ENCODE data around the gene GPR161.

Gene GPR161

DNA sequence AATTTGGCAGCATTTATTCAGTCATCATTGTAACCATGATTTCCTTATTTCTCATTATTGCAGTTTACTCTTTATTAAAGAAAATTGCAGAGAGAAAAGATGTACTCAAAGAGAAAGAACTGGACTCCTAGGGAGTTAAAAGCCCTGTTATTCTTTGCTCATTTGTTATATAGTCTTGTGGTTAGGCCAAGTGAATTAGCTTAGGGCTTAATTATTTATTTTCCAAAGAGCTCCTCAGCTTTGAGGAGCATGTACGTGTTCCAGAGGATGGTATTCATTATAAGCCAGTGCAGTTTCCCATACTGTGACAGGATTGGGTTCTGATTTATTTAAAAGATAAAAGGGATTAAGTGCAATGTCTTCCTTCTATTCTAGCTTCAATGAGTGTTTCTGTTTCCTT, 86.4 kb downstream of the GPR161 start:
- no peak for TF ChIP-seq ZFX (IDR thresholded peaks at IDR 0.05)
- TF ChIP-seq, protein P1, sequence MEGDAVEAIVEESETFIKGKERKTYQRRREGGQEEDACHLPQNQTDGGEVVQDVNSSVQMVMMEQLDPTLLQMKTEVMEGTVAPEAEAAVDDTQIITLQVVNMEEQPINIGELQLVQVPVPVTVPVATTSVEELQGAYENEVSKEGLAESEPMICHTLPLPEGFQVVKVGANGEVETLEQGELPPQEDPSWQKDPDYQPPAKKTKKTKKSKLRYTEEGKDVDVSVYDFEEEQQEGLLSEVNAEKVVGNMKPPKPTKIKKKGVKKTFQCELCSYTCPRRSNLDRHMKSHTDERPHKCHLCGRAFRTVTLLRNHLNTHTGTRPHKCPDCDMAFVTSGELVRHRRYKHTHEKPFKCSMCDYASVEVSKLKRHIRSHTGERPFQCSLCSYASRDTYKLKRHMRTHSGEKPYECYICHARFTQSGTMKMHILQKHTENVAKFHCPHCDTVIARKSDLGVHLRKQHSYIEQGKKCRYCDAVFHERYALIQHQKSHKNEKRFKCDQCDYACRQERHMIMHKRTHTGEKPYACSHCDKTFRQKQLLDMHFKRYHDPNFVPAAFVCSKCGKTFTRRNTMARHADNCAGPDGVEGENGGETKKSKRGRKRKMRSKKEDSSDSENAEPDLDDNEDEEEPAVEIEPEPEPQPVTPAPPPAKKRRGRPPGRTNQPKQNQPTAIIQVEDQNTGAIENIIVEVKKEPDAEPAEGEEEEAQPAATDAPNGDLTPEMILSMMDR (conservative IDR thresholded peaks at IDR 0.05) = no peak
- H3K27ac ChIP-seq = no peak overlapping the region

DNA sequence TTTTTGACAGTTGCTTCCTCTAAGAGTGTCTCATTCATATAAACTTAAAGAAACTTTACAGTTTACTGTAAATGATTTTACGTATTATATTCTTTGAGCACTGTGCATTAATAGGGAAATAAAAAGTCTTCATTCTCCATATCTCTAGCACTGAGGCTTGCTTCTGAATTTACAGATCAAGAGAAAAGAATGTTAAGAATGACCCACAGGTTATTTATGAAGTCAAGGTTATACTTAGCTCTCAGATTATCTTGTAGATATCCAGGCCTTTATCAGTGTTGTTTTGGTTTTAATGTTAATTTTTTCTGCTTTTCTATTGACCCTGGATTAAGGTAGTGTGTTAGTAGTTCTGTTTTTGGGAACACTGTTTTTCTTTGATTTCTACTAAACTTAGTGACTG, 91.4 kb downstream of the GPR161 start:
- no peak for TF ChIP-seq ZFX (IDR thresholded peaks at IDR 0.05)
- TF ChIP-seq, protein P1 (conservative IDR thresholded peaks at IDR 0.05) = no peak
- H3K27ac ChIP-seq = no peak overlapping the region

DNA sequence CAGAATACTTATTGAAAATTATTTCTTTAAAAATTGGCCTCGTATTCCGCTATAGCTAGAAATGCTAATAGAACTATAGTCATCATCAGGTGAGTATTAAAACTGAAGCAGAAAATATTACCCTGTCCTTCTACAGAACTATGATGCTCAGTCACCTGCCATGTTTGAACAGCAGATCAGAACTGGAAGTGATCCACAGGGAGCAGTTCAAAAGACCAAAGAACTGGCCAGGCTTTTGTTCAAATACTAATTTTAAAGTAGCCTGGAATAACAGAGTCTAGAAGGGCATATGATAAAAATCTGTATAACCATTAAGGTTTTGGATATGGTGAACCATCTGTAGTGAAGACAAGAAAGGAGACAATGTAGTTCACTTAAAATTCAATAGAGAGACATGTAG, 94.4 kb downstream of the GPR161 start:
- H3K27ac ChIP-seq = no peak overlapping the region
- TF ChIP-seq, protein P1 (conservative IDR thresholded peaks at IDR 0.05) = no peak

DNA sequence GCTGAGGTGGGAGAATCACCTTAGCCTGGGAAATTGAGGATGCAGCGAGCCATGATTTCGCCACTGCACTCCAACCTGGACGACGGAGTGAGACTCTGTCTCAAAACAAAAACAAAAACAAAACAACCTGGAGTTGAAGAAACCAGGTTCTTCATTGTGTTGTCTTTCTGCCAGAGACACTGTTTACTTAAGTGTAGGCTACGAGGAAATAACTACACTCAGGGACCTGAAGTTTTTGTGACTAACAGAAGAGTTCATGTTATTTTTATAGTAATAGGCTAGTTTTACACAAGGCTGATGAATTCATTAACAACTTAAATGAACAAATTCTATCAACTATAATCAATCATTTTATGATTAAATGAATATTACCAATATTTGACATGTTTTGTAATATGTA, 101.4 kb downstream of the GPR161 start:
- TF ChIP-seq, protein P1 (conservative IDR thresholded peaks at IDR 0.05) = no peak
- no peak for TF ChIP-seq ZFX (IDR thresholded peaks at IDR 0.05)

DNA sequence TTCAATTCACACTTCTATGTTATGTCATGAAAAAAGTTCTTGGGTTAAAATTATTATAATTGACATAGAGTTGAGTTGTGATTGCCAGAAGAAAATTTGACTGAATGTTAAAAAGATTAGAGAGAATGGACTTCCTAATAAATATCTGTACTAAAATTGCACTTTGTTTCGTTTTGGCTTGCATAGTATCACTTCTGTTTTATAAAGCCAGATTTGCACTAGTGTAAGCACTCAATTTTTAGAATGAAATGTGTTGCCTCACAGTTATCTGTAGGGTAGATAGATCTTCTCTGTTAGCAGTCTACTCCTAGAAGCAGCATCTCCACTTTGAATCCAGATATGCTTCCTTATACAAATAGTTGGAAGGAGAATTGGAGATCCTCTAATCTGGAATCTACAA, 104.7 kb downstream of the GPR161 start:
- TF ChIP-seq, protein P1 (conservative IDR thresholded peaks at IDR 0.05) = no peak
- TF ChIP-seq ZFX (IDR thresholded peaks at IDR 0.05) = no peak
- no peak overlapping the region for H3K27ac ChIP-seq

More for the DNA sequence above, 101.4 kb downstream of the GPR161 start:
- H3K27ac ChIP-seq = peak overlapping the region; percentile 20; the same call in 1 of the 2 replicates

DNA sequence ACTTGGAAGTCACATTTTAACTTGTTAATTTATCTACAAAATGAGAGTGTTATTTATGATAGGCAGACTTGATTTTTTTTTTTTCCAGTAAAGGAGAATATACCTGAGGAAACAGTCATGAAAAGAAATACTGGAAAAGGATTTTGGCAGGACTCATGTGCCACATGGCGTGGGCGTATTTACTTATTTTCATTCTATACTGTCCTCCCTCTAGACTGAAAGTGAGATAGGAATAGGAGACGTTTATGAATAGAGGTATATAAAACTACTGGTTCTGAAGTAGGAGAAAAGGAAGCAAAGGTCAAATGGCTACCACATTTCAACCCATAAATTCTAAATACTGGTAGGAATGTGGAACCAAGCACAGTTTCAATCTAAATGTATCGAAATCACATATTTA, 105.1 kb downstream of the GPR161 start:
- TF ChIP-seq ZFX (IDR thresholded peaks at IDR 0.05) = no peak
- TF ChIP-seq, protein P1 (conservative IDR thresholded peaks at IDR 0.05) = no peak
- no peak overlapping the region for H3K27ac ChIP-seq

DNA sequence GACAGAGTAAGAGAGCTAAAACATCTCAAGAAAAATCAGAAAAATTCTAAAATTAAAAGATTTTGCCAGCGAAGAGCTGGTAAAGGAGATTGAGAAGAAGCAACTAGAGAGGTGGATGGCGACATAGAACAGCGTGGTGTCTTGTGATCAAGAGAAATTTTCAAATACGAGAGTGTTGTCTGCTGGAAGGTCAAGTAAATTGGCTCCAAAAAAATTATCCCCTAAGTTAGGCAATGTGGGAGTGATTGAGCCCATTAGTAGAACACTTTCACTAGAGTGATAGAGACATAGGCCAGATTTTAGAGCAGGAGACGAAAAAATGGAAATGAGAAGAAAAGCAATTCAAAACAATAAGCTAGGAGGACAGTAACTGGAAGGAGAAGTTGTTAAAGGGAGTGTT, 105.5 kb downstream of the GPR161 start:
- no peak overlapping the region for H3K27ac ChIP-seq
- TF ChIP-seq, protein P1 (conservative IDR thresholded peaks at IDR 0.05) = no peak
- no peak for TF ChIP-seq ZFX (IDR thresholded peaks at IDR 0.05)
